Measurements from ENCODE around the gene LCAT.

Gene LCAT

DNA sequence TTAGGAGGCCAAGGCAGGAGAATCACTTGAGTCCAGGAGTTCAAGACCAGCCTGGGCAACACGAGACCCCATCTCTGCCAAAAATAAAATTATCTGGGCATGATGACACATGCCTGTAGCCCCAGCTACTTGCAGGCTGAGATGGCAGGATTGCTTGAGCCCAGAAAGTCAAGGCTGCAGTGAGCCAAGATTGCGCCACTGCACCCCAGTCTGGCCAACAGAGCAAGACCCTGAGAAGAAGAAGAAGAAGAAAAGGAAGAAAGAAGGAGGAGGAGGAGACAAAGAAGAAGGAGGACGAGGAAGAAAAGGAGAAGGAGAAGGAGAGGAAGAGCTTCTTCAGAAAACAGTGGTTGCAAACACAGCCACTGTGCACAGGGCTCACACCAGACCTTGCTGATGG lies 44.8 kb upstream of the LCAT start:
- TF ChIP-seq, protein P1, sequence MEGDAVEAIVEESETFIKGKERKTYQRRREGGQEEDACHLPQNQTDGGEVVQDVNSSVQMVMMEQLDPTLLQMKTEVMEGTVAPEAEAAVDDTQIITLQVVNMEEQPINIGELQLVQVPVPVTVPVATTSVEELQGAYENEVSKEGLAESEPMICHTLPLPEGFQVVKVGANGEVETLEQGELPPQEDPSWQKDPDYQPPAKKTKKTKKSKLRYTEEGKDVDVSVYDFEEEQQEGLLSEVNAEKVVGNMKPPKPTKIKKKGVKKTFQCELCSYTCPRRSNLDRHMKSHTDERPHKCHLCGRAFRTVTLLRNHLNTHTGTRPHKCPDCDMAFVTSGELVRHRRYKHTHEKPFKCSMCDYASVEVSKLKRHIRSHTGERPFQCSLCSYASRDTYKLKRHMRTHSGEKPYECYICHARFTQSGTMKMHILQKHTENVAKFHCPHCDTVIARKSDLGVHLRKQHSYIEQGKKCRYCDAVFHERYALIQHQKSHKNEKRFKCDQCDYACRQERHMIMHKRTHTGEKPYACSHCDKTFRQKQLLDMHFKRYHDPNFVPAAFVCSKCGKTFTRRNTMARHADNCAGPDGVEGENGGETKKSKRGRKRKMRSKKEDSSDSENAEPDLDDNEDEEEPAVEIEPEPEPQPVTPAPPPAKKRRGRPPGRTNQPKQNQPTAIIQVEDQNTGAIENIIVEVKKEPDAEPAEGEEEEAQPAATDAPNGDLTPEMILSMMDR (IDR thresholded peaks at IDR 0.05; ENCODE audit: low read depth, low read length), result no peak
- in situ Hi-C loops (cut with HindIII; ENCODE audit: low sequenced_read_pairs), result no loop called here
- H3K4me3 ChIP-seq (ENCODE audit: low read depth, low read length), result no peak overlapping the region
- DNase-seq (ENCODE audit: low read depth, low spot score), result no peak

DNA sequence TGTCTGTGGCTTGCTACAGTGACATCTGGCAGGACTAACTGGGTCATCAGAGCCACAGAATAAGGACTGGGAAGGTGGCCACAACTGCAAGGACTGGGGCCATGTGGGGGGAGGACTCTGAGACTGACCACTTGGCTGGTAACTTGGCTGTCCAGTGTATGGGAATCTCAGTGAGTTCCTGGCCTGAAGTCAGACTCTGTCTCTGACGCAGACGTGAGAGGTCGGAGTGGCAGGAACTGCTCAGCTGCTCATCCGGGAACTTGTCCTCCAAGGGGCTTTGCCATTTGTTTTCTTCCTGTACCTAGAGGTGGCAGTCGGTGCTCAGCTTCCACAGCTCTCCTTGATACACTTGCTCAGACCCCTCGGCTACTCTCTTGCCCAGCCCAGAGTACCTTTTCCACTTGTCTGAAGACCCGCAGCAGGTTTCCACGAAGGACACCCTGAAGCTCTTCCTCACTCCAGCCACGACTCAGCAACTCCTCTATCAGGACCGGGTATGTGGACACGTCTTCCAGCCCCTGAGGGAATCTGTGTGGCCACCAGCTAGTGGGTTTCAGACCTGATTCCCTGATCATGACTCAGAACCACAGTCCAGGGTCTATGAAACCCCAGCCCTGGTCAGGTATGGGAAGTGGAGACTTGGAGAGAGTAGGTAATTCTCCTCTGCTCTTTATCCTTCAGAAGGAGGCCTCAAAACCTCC lies 43.7 kb upstream of the LCAT start:
- in situ Hi-C loops (cut with HindIII; ENCODE audit: low sequenced_read_pairs), result no loop called here
- TF ChIP-seq, protein P1 (IDR thresholded peaks at IDR 0.05; ENCODE audit: low read depth, low read length), result no peak
- no peak for DNase-seq (ENCODE audit: low read depth, low spot score)
- H3K4me3 ChIP-seq (ENCODE audit: low read depth, low read length), result no peak overlapping the region

DNA sequence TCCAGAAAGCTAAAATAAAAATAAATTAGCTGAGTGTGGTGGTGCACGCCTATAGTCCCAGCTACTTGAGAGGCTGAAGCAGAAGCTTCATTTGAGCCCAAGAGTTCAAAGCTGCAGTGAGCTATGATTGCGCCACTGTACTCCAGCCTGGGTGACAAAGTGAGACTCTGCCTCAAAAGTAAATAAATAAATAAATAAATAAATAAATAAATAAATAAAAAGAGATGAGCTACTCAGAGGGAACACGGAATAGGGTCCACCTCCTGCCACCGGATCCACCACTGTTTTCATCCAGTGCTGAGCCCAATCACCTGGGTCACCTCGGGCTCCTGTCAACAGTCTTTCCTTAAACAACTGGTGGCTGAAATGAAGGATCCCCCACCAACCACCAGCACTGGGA lies 43.0 kb upstream of the LCAT start:
- TF ChIP-seq, protein P1 (IDR thresholded peaks at IDR 0.05; ENCODE audit: low read depth, low read length), result no peak
- no peak overlapping the region for H3K4me3 ChIP-seq (ENCODE audit: low read depth, low read length)
- no peak for DNase-seq (ENCODE audit: low read depth, low spot score)
- in situ Hi-C loops (cut with HindIII; ENCODE audit: low sequenced_read_pairs), result no loop called here

DNA sequence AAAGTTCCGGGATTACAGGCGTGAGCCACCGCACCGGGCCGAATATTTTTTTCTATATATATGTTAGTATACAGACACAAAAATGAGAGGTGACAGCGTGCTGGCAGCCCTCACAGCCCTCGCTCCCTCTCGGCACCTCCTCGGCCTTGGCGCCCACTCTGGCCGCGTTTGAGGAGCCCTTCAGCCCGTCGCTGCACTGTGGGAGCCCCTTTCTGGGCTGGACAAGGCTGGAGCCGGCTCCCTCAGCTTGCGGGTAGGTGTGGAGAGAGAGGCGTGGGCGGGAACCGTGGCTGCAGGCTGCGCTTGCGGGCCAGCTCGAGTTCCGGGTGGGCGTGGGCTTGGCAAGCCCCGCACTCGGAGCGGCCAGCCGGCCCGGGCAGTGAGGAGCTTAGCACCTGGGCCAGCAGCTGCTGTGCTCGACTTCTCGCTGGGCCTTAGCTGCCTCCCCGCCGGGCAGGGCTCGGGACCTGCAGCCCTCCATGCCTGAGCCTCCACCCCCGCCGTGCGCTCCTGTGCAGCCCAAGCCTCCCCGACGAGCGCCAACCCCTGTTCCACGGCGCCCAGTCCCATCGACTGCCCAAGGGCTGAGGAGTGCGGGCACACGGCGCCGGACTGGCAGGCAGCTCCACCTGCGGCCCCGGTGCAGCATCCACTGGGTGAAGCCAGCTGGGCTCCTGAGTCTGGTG lies 38.2 kb upstream of the LCAT start:
- H3K4me3 ChIP-seq (ENCODE audit: low read depth, low read length), result no peak overlapping the region
- in situ Hi-C loops (cut with HindIII; ENCODE audit: low sequenced_read_pairs), result no loop called here
- TF ChIP-seq, protein P1 (IDR thresholded peaks at IDR 0.05; ENCODE audit: low read depth, low read length), result no peak
- DNase-seq (ENCODE audit: low read depth, low spot score), result no peak

DNA sequence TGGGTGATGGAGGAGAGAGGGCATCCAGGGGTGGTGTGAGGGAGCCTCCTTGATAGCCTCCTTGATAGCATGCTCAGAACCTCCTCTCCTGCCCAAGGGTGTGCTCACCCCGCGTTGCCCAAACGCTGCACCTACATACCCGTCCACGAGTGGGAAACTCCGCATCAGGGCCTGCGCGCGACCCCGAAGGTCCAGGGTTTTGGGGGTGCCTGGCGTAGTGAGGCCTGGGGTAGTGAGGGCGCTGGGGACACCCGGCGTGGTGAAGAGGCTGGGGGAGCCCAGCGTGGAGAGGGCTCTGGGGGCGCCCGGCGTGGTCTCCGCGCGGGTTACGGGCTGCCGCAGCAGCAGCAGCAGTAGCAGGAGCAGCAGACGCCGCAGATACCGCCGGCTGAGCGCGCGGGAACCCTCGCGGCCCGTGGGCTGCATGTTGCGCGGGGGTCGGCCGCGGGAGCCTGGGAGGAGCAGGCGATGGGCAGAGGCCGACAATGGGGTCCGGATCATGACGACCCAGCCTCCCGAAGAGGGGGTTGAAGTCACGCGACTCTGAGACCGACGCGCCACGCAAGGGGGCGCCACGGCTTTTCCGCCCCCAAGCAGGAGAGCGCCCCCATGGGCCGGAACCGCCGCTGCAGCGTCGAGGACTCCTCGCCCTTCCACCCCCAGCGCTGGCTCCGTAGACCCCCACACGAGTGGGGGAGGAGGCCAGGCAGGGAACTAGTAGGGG lies 36.2 kb upstream of the LCAT start, which contains the start of gene DPEP3:
TSS of gene DPEP3 (minus strand) at position 545 of the 724 bp plus-strand sequence. CDS start at position 426, 119 bp downstream.
- in situ Hi-C loops (cut with HindIII; ENCODE audit: low sequenced_read_pairs), result no loop called here
- DNase-seq (ENCODE audit: low read depth, low spot score), result no peak
- TF ChIP-seq, protein P1 (IDR thresholded peaks at IDR 0.05; ENCODE audit: low read depth, low read length), result peak; percentile 38
- no peak within 1 kb of the TSS for H3K4me3 ChIP-seq (ENCODE audit: low read depth, low read length)

DNA sequence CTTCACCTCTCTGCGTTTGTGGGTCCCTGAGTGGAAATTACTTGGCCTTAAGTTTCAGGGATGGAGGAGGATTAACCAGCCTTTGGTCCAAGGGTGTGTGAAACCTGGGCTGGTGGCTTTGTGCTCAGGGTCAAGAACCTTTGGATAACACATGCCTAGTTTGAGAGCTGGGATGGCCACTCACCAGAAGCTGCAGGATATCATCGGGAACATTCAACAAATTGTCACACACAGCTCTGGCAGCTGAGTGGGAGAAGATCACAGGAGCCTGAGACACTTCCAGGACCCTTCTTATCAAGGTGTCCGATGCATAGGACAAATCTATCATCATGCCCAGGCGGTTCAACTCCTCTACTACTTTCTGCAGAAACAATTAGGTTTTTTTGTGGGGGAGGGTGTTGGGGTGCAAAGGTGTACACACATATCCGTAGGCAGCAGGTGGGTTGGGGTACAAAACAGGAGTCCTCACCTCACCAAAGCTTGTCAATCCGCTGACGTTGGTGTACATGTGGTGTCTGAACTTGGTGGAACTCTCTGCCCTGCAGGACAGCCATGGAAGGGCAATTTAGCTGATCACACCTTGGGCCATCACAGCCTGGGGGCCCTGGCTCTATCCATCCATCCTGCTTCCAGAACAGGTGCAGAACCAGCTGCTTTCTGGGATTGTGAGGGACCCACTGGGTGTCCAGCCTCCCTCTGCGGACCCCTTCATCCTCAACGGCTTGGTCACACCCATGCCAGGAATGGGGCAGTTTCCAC lies 33.7 kb upstream of the LCAT start:
- no peak for DNase-seq (ENCODE audit: low read depth, low spot score)
- TF ChIP-seq, protein P1 (IDR thresholded peaks at IDR 0.05; ENCODE audit: low read depth, low read length), result no peak
- in situ Hi-C loops (cut with HindIII; ENCODE audit: low sequenced_read_pairs), result no loop called here

More for the DNA sequence above, 33.7 kb upstream of the LCAT start:
- no peak overlapping the region for H3K4me3 ChIP-seq (ENCODE audit: low read depth, low read length)
